HCT116 (cell line): Measurements from ENCODE around the gene THAP5. TPM values are rescaled to one million over a fixed set of nuclear protein-coding genes. Genes with fewer than 3 reads are reported as not detected.

Source experiments
- ATAC-seq: fragments of 200-7000 bp; cut with Tn5 transposase; 2 replicates; pipeline ENCODE4 v1.9.1; 2020; ENCODE audit warnings: mild to moderate bottlenecking, moderate library complexity
- BruUV-seq: library from RNA; stranded (reverse); fragments of 400-500 nt; replicated peaks from 2 replicates; lab custom pipeline; 2021; lab: Mats Ljungman, UMichigan
- CTCF ChIA-PET: fragments of 300-600 bp; sonication (Branson Sonifier 250); formaldehyde crosslinking; loops from one replicate; lab custom pipeline; 2021; ENCODE audit warnings: antibody characterized with exemption; lab: Charles Lee
- POLR2A ChIA-PET: fragments of 300-600, 350-600 bp; sonication (Branson Sonifier 250); formaldehyde crosslinking; loops from one replicate; lab custom pipeline; 2021; ENCODE audit warnings: antibody characterized with exemption; lab: Charles Lee
- RAD21 ChIA-PET, 2 experiments: fragments of 300-600 bp; sonication (Branson Sonifier 250); formaldehyde crosslinking; loops; one replicate each; lab custom pipeline; 2023; ENCODE audit warnings: low total read pairs in 2 of 2; ENCODE audit not compliant: uncharacterized antibody in 2 of 2, unreplicated experiment in 2 of 2, low non-redundant PET in 1 of 2; lab: Charles Lee
- DNase-seq: peaks from one replicate; pipeline ENCODE4 v3.0.0-alpha.2; 2010; ENCODE audit warnings: low read depth, low spot score
- H2AFZ ChIP-seq: fragments of 200-600 bp; shearing (Covaris generic), sonication (generic); 2 replicates; pipeline ENCODE4 v1.6.1; 2017; ENCODE audit warnings: low read depth, mixed run types, mixed read lengths, antibody characterized with exemption, low read length; ENCODE audit not compliant: poor library complexity, severe bottlenecking
- H3K27ac ChIP-seq: 2 replicates; pipeline ENCODE4 v1.5.1; 2012; ENCODE audit warnings: low read depth, low read length
- H3K27me3 ChIP-seq: fragments of 200-600 bp; sonication (generic); 2 replicates; pipeline ENCODE4 v1.6.1; 2016; ENCODE audit warnings: mixed run types, low read length, mixed read lengths; ENCODE audit not compliant: insufficient read depth
- H3K36me3 ChIP-seq, 2 experiments: fragments of 200-500 bp in 1 of 2; fragments of 200-600 bp in 1 of 2; sonication (Bioruptor generic) in 1 of 2; sonication (generic) in 1 of 2; 2 replicates each; pipeline versions ENCODE4 v1.5.1 to v1.6.1; 2014 to 2016; ENCODE audit warnings: low read length in 2 of 2, inconsistent platforms in 1 of 2, mixed read lengths in 1 of 2, mixed run types in 1 of 2; ENCODE audit not compliant: insufficient read depth in 2 of 2, control insufficient read depth in 1 of 2
- H3K4me1 ChIP-seq, 2 experiments: fragments of 200-600 bp in 1 of 2; sonication (generic) in 1 of 2; 2 replicates each; pipeline versions ENCODE4 v1.5.1 to v1.6.1; 2012 to 2017; ENCODE audit warnings: low read length in 2 of 2, inconsistent platforms in 1 of 2, mild to moderate bottlenecking in 1 of 2, mixed read lengths in 1 of 2, mixed run types in 1 of 2, moderate library complexity in 1 of 2; ENCODE audit not compliant: insufficient read depth in 2 of 2, control insufficient read depth in 1 of 2
- H3K4me2 ChIP-seq: fragments of 200-600 bp; sonication (generic); 2 replicates; pipeline ENCODE4 v1.6.1; 2017; ENCODE audit warnings: mixed run types, low read length, mixed read lengths
- H3K4me3 ChIP-seq, 2 experiments: fragments of 200-600 bp in 1 of 2; sonication (generic) in 1 of 2; replicated peaks in 1 of 2; 2 replicates each; pipeline ENCODE4 v1.5.1; 2011 to 2016; ENCODE audit warnings: low read length in 2 of 2, control low read depth in 1 of 2, low read depth in 1 of 2, mild to moderate bottlenecking in 1 of 2, mixed read lengths in 1 of 2, mixed run types in 1 of 2
- H3K79me2 ChIP-seq: fragments of 200-600 bp; sonication (generic); 2 replicates; pipeline ENCODE4 v1.6.1; 2017; ENCODE audit warnings: mild to moderate bottlenecking, mixed run types, low read length, moderate library complexity, mixed read lengths; ENCODE audit not compliant: insufficient read depth
- H3K9ac ChIP-seq: fragments of 200-600 bp; sonication (generic); 2 replicates; pipeline ENCODE4 v1.6.1; 2016; ENCODE audit warnings: low read length, mixed read lengths
- H3K9me2 ChIP-seq: fragments of 200-600 bp; sonication (generic), shearing (Covaris generic); 2 replicates; pipeline ENCODE4 v1.6.1; 2017; ENCODE audit warnings: mixed run types, mild to moderate bottlenecking, moderate library complexity; ENCODE audit not compliant: insufficient read depth
- H3K9me3 ChIP-seq, 2 experiments: fragments of 200-500 bp in 1 of 2; fragments of 200-600 bp in 1 of 2; sonication (Bioruptor generic) in 1 of 2; sonication (generic) in 1 of 2; 2 replicates each; pipeline ENCODE4 v1.6.1; 2014 to 2017; ENCODE audit warnings: low read length in 2 of 2, mixed read lengths in 2 of 2, inconsistent platforms in 1 of 2, low read depth in 1 of 2, mild to moderate bottlenecking in 1 of 2, mixed run types in 1 of 2, moderate library complexity in 1 of 2; ENCODE audit not compliant: control insufficient read depth in 1 of 2, insufficient read depth in 1 of 2
- H4K20me1 ChIP-seq: fragments of 200-600 bp; sonication (generic), shearing (Covaris generic); 2 replicates; pipeline ENCODE4 v1.6.1; 2017; ENCODE audit warnings: mixed run types, mild to moderate bottlenecking, moderate library complexity; ENCODE audit not compliant: insufficient read depth
- CBX3 ChIP-seq: IDR thresholded peaks from 2 replicates; pipeline ENCODE4 v1.6.1; 2012; ENCODE audit warnings: low read depth
- CEBPB ChIP-seq: IDR thresholded peaks from 2 replicates; pipeline ENCODE4 v1.6.1; 2012; ENCODE audit warnings: low read depth
- EGR1 ChIP-seq: IDR thresholded peaks from 2 replicates; pipeline ENCODE4 v1.6.1; 2012; ENCODE audit warnings: low read depth
- ELF1 ChIP-seq: IDR thresholded peaks from 2 replicates; pipeline ENCODE4 v1.6.1; 2012; ENCODE audit warnings: low read depth, borderline replicate concordance
- EZH2 ChIP-seq: fragments of 200-600 bp; sonication (generic); IDR thresholded peaks from 2 replicates; pipeline ENCODE4 v1.6.1; 2017; ENCODE audit warnings: antibody characterized with exemption, mixed run types
- EZH2phosphoT487 ChIP-seq: fragments of 200-600 bp; IDR thresholded peaks from 2 replicates; pipeline ENCODE4 v1.6.1; 2018; ENCODE audit warnings: antibody characterized with exemption, borderline replicate concordance
- FOSL1 ChIP-seq: IDR thresholded peaks from 2 replicates; pipeline ENCODE4 v1.6.1; 2012; ENCODE audit warnings: low read depth
- JUND ChIP-seq: IDR thresholded peaks from 2 replicates; pipeline ENCODE4 v1.6.1; 2012
- POLR2AphosphoS5 ChIP-seq: IDR thresholded peaks from 2 replicates; pipeline ENCODE4 v1.6.1; 2011; ENCODE audit warnings: mild to moderate bottlenecking, low read depth, low read length, moderate library complexity
- RAD21 ChIP-seq: IDR thresholded peaks from 2 replicates; pipeline ENCODE4 v1.6.1; 2012; ENCODE audit warnings: low read depth, mild to moderate bottlenecking
- SIN3A ChIP-seq: IDR thresholded peaks from 2 replicates; pipeline ENCODE4 v1.6.1; 2012; ENCODE audit warnings: low read depth
- SP1 ChIP-seq: IDR thresholded peaks from 2 replicates; pipeline ENCODE4 v1.6.1; 2012; ENCODE audit warnings: low read depth
- SRF ChIP-seq: IDR thresholded peaks from 2 replicates; pipeline ENCODE4 v1.6.1; 2012; ENCODE audit warnings: low read depth
- ZFX ChIP-seq: fragments of 450-650 bp; IDR thresholded peaks from 2 replicates; pipeline ENCODE4 v1.6.1; 2017
- intact Hi-C: fragments of 100-400 bp; cut with micrococcal nuclease; formaldehyde crosslinking; loops from 2 replicates; pipeline ENCODE4 v1.10.0; 2022
- total RNA-seq: library from RNA; stranded (reverse); gene quantifications from one replicate; pipeline ENCODE4 v1.2.1, GENCODE V29; 2021; ENCODE audit not compliant: unreplicated experiment
- TF ChIP-seq, protein P1 (sequence below): IDR thresholded peaks from 2 replicates; pipeline ENCODE4 v1.6.1; 2012

THAP5 gene
- total RNA-seq, 1 experiment from 2014 or later, result 29.3 TPM

DNA sequence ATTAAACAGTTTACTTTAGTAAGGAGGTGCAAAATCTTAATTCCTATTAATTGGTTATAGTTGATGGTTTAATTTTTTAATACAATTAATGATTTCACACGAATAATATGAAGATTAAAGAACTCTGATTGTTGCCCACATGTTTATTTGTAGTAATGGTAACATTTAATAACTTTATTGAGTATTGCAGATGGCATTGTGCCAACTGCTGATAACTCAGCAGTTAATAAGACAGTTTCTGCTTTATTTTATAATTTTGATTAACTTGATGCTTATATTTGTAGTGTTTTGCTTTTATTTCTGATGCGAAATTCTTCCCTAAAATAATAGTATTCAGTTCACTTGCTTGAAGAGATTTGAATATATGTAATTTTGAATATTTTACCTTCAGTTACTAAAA is 3.0 kb upstream of the THAP5 start:
- DNase-seq (no peak), ATAC-seq (no peak)
- Histone ChIP-seq H3K27ac (no peak overlapping the region), H4K20me1 (no peaks in the 10 kb centered on the region), H3K9me3 (no peaks in the 10 kb centered on the region), H3K36me3 (peaks cover 7 to 8% of the 10 kb centered on the region in 2 experiments; a peak in 3 of 4 replicates), H3K27me3 (no peaks in the 10 kb centered on the region), H3K4me1 (peaks cover 8 to 12% of the 10 kb centered on the region in 2 experiments), H3K79me2 (peaks cover 36% of the 10 kb centered on the region), H3K9me2 (no peaks in the 10 kb centered on the region), H3K9ac (no peak overlapping the region), H2AFZ (no peak overlapping the region), H3K4me3 (no peak overlapping the region), H3K4me2 (no peak overlapping the region)
- ChIA-PET CTCF (no interaction called here), POLR2A (no interaction called here), RAD21 (no interaction called here)
- no peak for TF ChIP-seq FOSL1
- TF ChIP-seq POLR2AphosphoS5, result no peak
- no peak for TF ChIP-seq RAD21
- no peak for TF ChIP-seq CEBPB
- no peak for TF ChIP-seq EZH2
- TF ChIP-seq CBX3, result no peak
- TF ChIP-seq SP1, result no peak
- TF ChIP-seq SRF, result no peak
- no peak for TF ChIP-seq SIN3A
- no peak for TF ChIP-seq JUND
- TF ChIP-seq, protein P1, sequence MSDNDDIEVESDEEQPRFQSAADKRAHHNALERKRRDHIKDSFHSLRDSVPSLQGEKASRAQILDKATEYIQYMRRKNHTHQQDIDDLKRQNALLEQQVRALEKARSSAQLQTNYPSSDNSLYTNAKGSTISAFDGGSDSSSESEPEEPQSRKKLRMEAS, result no peak
- TF ChIP-seq EZH2phosphoT487, result no peak
- no peak for TF ChIP-seq ELF1
- no peak for TF ChIP-seq EGR1
- TF ChIP-seq ZFX, result no peak
- BruUV-seq, result no TSS peak
- intact Hi-C loops, result no loop called here
